Measurements from ENCODE around the gene HIVEP1.
A peak's percentile ranks its signal among the peaks of the same experiment; 100 is the strongest.

Gene HIVEP1

GRCh38 chr6:11978169-11978987 lies 33.7 kb upstream of the HIVEP1 start:
- no peak overlapping the region for H3K4me2 ChIP-seq (ENCODE audit: insufficient read depth, low read length, poor library complexity, severe bottlenecking)
- H3K18ac ChIP-seq (ENCODE audit: low read length) = no peak overlapping the region
- H3K4ac ChIP-seq (ENCODE audit: low read length) = no peak overlapping the region
- no peak overlapping the region for H3K14ac ChIP-seq (ENCODE audit: low read length)
- no peaks in the 10 kb centered on the region for H3K27me3 ChIP-seq (ENCODE audit: control insufficient read depth in 3 of 3, insufficient read depth in 3 of 3, low read depth in 1 of 3, low read length in 3 of 3)
- H2AK5ac ChIP-seq (ENCODE audit: low read depth, low read length) = no peak overlapping the region
- no peaks in the 10 kb centered on the region for H3K4me1 ChIP-seq (ENCODE audit: control insufficient read depth in 2 of 2, insufficient read depth in 1 of 2, low read depth in 1 of 2, low read length in 2 of 2)
- H3K27ac ChIP-seq (replicated peaks; ENCODE audit: low read length) = no peak overlapping the region
- H3K9me3 ChIP-seq (replicated peaks in 1 of 2; ENCODE audit: control insufficient read depth in 2 of 2, insufficient read depth in 1 of 2, low read depth in 1 of 2, low read length in 2 of 2) = no peaks in the 10 kb centered on the region
- no peaks in the 10 kb centered on the region for H3K36me3 ChIP-seq (replicated peaks in 1 of 2; ENCODE audit: control insufficient read depth in 2 of 2, insufficient read depth in 2 of 2, low read length in 2 of 2)
- H2BK5ac ChIP-seq (ENCODE audit: low read length) = no peak overlapping the region
- no peak overlapping the region for H3K23ac ChIP-seq (ENCODE audit: low read depth, low read length, poor library complexity)
- H3K79me1 ChIP-seq (ENCODE audit: low read depth, low read length) = no peaks in the 10 kb centered on the region
- DNase-seq (ENCODE audit: low spot score) = no peak
- H4K8ac ChIP-seq (ENCODE audit: low read depth, low read length) = no peak overlapping the region
- H2BK12ac ChIP-seq (ENCODE audit: low read length) = no peak overlapping the region
- WGBS, 2 donors (ENCODE audit: extremely low coverage in 2 of 2, insufficient read length in 2 of 2, insufficient replicate concordance in 1 of 2) = no CpG with 5 or more reads among the region's 1 CpG
- no peak overlapping the region for H3K4me3 ChIP-seq (ENCODE audit: low read length in 2 of 2)
- H4K91ac ChIP-seq (ENCODE audit: low read depth, low read length, poor library complexity) = no peak overlapping the region
- H3K9ac ChIP-seq (ENCODE audit: low read depth, low read length, poor library complexity) = no peak overlapping the region
- no peak overlapping the region for H2BK120ac ChIP-seq (ENCODE audit: low read depth, low read length)
- H2AFZ ChIP-seq (ENCODE audit: low read length) = no peak overlapping the region
- no peak overlapping the region for H2BK15ac ChIP-seq (ENCODE audit: low read length)

GRCh38 chr6:11979866-11980265 lies 32.2 kb upstream of the HIVEP1 start:
- no peak overlapping the region for H2BK15ac ChIP-seq (ENCODE audit: low read length)
- no peaks in the 10 kb centered on the region for H3K79me1 ChIP-seq (ENCODE audit: low read depth, low read length)
- no peak overlapping the region for H4K91ac ChIP-seq (ENCODE audit: low read depth, low read length, poor library complexity)
- no peak overlapping the region for H3K9ac ChIP-seq (ENCODE audit: low read depth, low read length, poor library complexity)
- H3K4ac ChIP-seq (ENCODE audit: low read length) = no peak overlapping the region
- H3K4me3 ChIP-seq (ENCODE audit: low read length in 2 of 2) = no peak overlapping the region
- no peak overlapping the region for H2AK5ac ChIP-seq (ENCODE audit: low read depth, low read length)
- no peaks in the 10 kb centered on the region for H3K27me3 ChIP-seq (ENCODE audit: control insufficient read depth in 3 of 3, insufficient read depth in 3 of 3, low read depth in 1 of 3, low read length in 3 of 3)
- no peaks in the 10 kb centered on the region for H3K9me3 ChIP-seq (replicated peaks in 1 of 2; ENCODE audit: control insufficient read depth in 2 of 2, insufficient read depth in 1 of 2, low read depth in 1 of 2, low read length in 2 of 2)
- H3K4me2 ChIP-seq (ENCODE audit: insufficient read depth, low read length, poor library complexity, severe bottlenecking) = no peak overlapping the region
- H2AFZ ChIP-seq (ENCODE audit: low read length) = no peak overlapping the region
- H3K14ac ChIP-seq (ENCODE audit: low read length) = no peak overlapping the region
- no CpG with 5 or more reads among the region's 6 CpGs for WGBS, 2 donors (ENCODE audit: extremely low coverage in 2 of 2, insufficient read length in 2 of 2, insufficient replicate concordance in 1 of 2)
- no peaks in the 10 kb centered on the region for H3K36me3 ChIP-seq (replicated peaks in 1 of 2; ENCODE audit: control insufficient read depth in 2 of 2, insufficient read depth in 2 of 2, low read length in 2 of 2)
- no peak overlapping the region for H3K18ac ChIP-seq (ENCODE audit: low read length)
- H2BK12ac ChIP-seq (ENCODE audit: low read length) = no peak overlapping the region
- no peak overlapping the region for H3K27ac ChIP-seq (replicated peaks; ENCODE audit: low read length)
- no peak overlapping the region for H2BK5ac ChIP-seq (ENCODE audit: low read length)
- H3K23ac ChIP-seq (ENCODE audit: low read depth, low read length, poor library complexity) = no peak overlapping the region
- DNase-seq (ENCODE audit: low spot score) = no peak
- no peak overlapping the region for H2BK120ac ChIP-seq (ENCODE audit: low read depth, low read length)
- no peaks in the 10 kb centered on the region for H3K4me1 ChIP-seq (ENCODE audit: control insufficient read depth in 2 of 2, insufficient read depth in 1 of 2, low read depth in 1 of 2, low read length in 2 of 2)
- H4K8ac ChIP-seq (ENCODE audit: low read depth, low read length) = no peak overlapping the region

GRCh38 chr6:11983306-11983705 lies 28.8 kb upstream of the HIVEP1 start:
- H2BK5ac ChIP-seq (ENCODE audit: low read length) = no peak overlapping the region

GRCh38 chr6:11987386-11987785 lies 24.7 kb upstream of the HIVEP1 start:
- H3K4me1 ChIP-seq (ENCODE audit: control insufficient read depth in 2 of 2, insufficient read depth in 1 of 2, low read depth in 1 of 2, low read length in 2 of 2) = no peaks in the 10 kb centered on the region
- no peak overlapping the region for H3K4me3 ChIP-seq (ENCODE audit: low read length in 2 of 2)
- H3K27me3 ChIP-seq (ENCODE audit: control insufficient read depth in 3 of 3, insufficient read depth in 3 of 3, low read depth in 1 of 3, low read length in 3 of 3) = no peaks in the 10 kb centered on the region
- H4K8ac ChIP-seq (ENCODE audit: low read depth, low read length) = no peak overlapping the region
- no peak overlapping the region for H3K9ac ChIP-seq (ENCODE audit: low read depth, low read length, poor library complexity)
- H2AK5ac ChIP-seq (ENCODE audit: low read depth, low read length) = no peak overlapping the region
- H2BK120ac ChIP-seq (ENCODE audit: low read depth, low read length) = no peak overlapping the region
- H3K36me3 ChIP-seq (replicated peaks in 1 of 2; ENCODE audit: control insufficient read depth in 2 of 2, insufficient read depth in 2 of 2, low read length in 2 of 2) = no peaks in the 10 kb centered on the region
- H2AFZ ChIP-seq (ENCODE audit: low read length) = no peak overlapping the region
- no CpG with 5 or more reads among the region's 2 CpGs for WGBS, 2 donors (ENCODE audit: extremely low coverage in 2 of 2, insufficient read length in 2 of 2, insufficient replicate concordance in 1 of 2)
- H3K79me1 ChIP-seq (ENCODE audit: low read depth, low read length) = no peaks in the 10 kb centered on the region
- no peak overlapping the region for H2BK15ac ChIP-seq (ENCODE audit: low read length)
- no peak overlapping the region for H2BK5ac ChIP-seq (ENCODE audit: low read length)
- no peak overlapping the region for H3K27ac ChIP-seq (replicated peaks; ENCODE audit: low read length)
- no peak overlapping the region for H3K4me2 ChIP-seq (ENCODE audit: insufficient read depth, low read length, poor library complexity, severe bottlenecking)
- no peak overlapping the region for H3K14ac ChIP-seq (ENCODE audit: low read length)
- no peak overlapping the region for H4K91ac ChIP-seq (ENCODE audit: low read depth, low read length, poor library complexity)
- H3K9me3 ChIP-seq (replicated peaks in 1 of 2; ENCODE audit: control insufficient read depth in 2 of 2, insufficient read depth in 1 of 2, low read depth in 1 of 2, low read length in 2 of 2) = no peaks in the 10 kb centered on the region
- no peak for DNase-seq (ENCODE audit: low spot score)
- no peak overlapping the region for H3K23ac ChIP-seq (ENCODE audit: low read depth, low read length, poor library complexity)
- H3K4ac ChIP-seq (ENCODE audit: low read length) = no peak overlapping the region
- H2BK12ac ChIP-seq (ENCODE audit: low read length) = no peak overlapping the region
- no peak overlapping the region for H3K18ac ChIP-seq (ENCODE audit: low read length)

More at GRCh38 chr6:11983306-11983705, 28.8 kb upstream of the HIVEP1 start:
- Histone ChIP-seq H2BK15ac (ENCODE audit: low read length) (no peak overlapping the region), H3K4me3 (ENCODE audit: low read length in 2 of 2) (no peak overlapping the region), H2BK12ac (ENCODE audit: low read length) (peak overlapping the region; percentile 30), H3K18ac (ENCODE audit: low read length) (peak overlapping the region; percentile 27), H3K27ac (replicated peaks; ENCODE audit: low read length) (no peak overlapping the region), H3K4ac (ENCODE audit: low read length) (no peak overlapping the region), H4K8ac (ENCODE audit: low read depth, low read length) (no peak overlapping the region), H2BK120ac (ENCODE audit: low read depth, low read length) (no peak overlapping the region), H3K4me1 (ENCODE audit: control insufficient read depth in 2 of 2, insufficient read depth in 1 of 2, low read depth in 1 of 2, low read length in 2 of 2) (no peaks in the 10 kb centered on the region), H4K91ac (ENCODE audit: low read depth, low read length, poor library complexity) (no peak overlapping the region), H3K79me1 (ENCODE audit: low read depth, low read length) (no peaks in the 10 kb centered on the region), H3K9me3 (replicated peaks in 1 of 2; ENCODE audit: control insufficient read depth in 2 of 2, insufficient read depth in 1 of 2, low read depth in 1 of 2, low read length in 2 of 2) (no peaks in the 10 kb centered on the region), H3K9ac (ENCODE audit: low read depth, low read length, poor library complexity) (no peak overlapping the region), H3K14ac (ENCODE audit: low read length) (peak overlapping the region; percentile 84), H2AFZ (ENCODE audit: low read length) (no peak overlapping the region), H3K4me2 (ENCODE audit: insufficient read depth, low read length, poor library complexity, severe bottlenecking) (no peak overlapping the region), H3K23ac (ENCODE audit: low read depth, low read length, poor library complexity) (no peak overlapping the region), H2AK5ac (ENCODE audit: low read depth, low read length) (no peak overlapping the region), H3K36me3 (replicated peaks in 1 of 2; ENCODE audit: control insufficient read depth in 2 of 2, insufficient read depth in 2 of 2, low read length in 2 of 2) (no peaks in the 10 kb centered on the region), H3K27me3 (ENCODE audit: control insufficient read depth in 3 of 3, insufficient read depth in 3 of 3, low read depth in 1 of 3, low read length in 3 of 3) (no peaks in the 10 kb centered on the region)
- WGBS, 2 donors (ENCODE audit: extremely low coverage in 2 of 2, insufficient read length in 2 of 2, insufficient replicate concordance in 1 of 2) = no CpG with 5 or more reads among the region's 5 CpGs
- DNase-seq (ENCODE audit: low spot score) = no peak

All from neuronal stem cell (in vitro differentiated cells).